HCT116 (cell line): ENCODE data around the gene P2RX6. TPM values are rescaled to one million over a fixed set of nuclear protein-coding genes. Genes with fewer than 3 reads are reported as not detected.

Source experiments
- ATAC-seq: fragments of 200-7000 bp; cut with Tn5 transposase; 2 replicates; pipeline ENCODE4 v1.9.1; 2020; ENCODE audit warnings: mild to moderate bottlenecking, moderate library complexity
- BruUV-seq: library from RNA; stranded (reverse); fragments of 400-500 nt; replicated peaks from 2 replicates; lab custom pipeline; 2021; lab: Mats Ljungman, UMichigan
- CTCF ChIA-PET: fragments of 300-600 bp; sonication (Branson Sonifier 250); formaldehyde crosslinking; loops from one replicate; lab custom pipeline; 2021; ENCODE audit warnings: antibody characterized with exemption; lab: Charles Lee
- POLR2A ChIA-PET: fragments of 300-600, 350-600 bp; sonication (Branson Sonifier 250); formaldehyde crosslinking; loops from one replicate; lab custom pipeline; 2021; ENCODE audit warnings: antibody characterized with exemption; lab: Charles Lee
- RAD21 ChIA-PET, 2 experiments: fragments of 300-600 bp; sonication (Branson Sonifier 250); formaldehyde crosslinking; loops; one replicate each; lab custom pipeline; 2023; ENCODE audit warnings: low total read pairs in 2 of 2; ENCODE audit not compliant: uncharacterized antibody in 2 of 2, unreplicated experiment in 2 of 2, low non-redundant PET in 1 of 2; lab: Charles Lee
- DNase-seq: peaks from one replicate; pipeline ENCODE4 v3.0.0-alpha.2; 2010; ENCODE audit warnings: low read depth, low spot score
- H2AFZ ChIP-seq: fragments of 200-600 bp; shearing (Covaris generic), sonication (generic); 2 replicates; pipeline ENCODE4 v1.6.1; 2017; ENCODE audit warnings: low read depth, mixed run types, mixed read lengths, antibody characterized with exemption, low read length; ENCODE audit not compliant: poor library complexity, severe bottlenecking
- H3K27ac ChIP-seq: 2 replicates; pipeline ENCODE4 v1.5.1; 2012; ENCODE audit warnings: low read depth, low read length
- H3K27me3 ChIP-seq: fragments of 200-600 bp; sonication (generic); 2 replicates; pipeline ENCODE4 v1.6.1; 2016; ENCODE audit warnings: mixed run types, low read length, mixed read lengths; ENCODE audit not compliant: insufficient read depth
- H3K36me3 ChIP-seq, 2 experiments: fragments of 200-500 bp in 1 of 2; fragments of 200-600 bp in 1 of 2; sonication (Bioruptor generic) in 1 of 2; sonication (generic) in 1 of 2; 2 replicates each; pipeline versions ENCODE4 v1.5.1 to v1.6.1; 2014 to 2016; ENCODE audit warnings: low read length in 2 of 2, inconsistent platforms in 1 of 2, mixed read lengths in 1 of 2, mixed run types in 1 of 2; ENCODE audit not compliant: insufficient read depth in 2 of 2, control insufficient read depth in 1 of 2
- H3K4me1 ChIP-seq, 2 experiments: fragments of 200-600 bp in 1 of 2; sonication (generic) in 1 of 2; 2 replicates each; pipeline versions ENCODE4 v1.5.1 to v1.6.1; 2012 to 2017; ENCODE audit warnings: low read length in 2 of 2, inconsistent platforms in 1 of 2, mild to moderate bottlenecking in 1 of 2, mixed read lengths in 1 of 2, mixed run types in 1 of 2, moderate library complexity in 1 of 2; ENCODE audit not compliant: insufficient read depth in 2 of 2, control insufficient read depth in 1 of 2
- H3K4me2 ChIP-seq: fragments of 200-600 bp; sonication (generic); 2 replicates; pipeline ENCODE4 v1.6.1; 2017; ENCODE audit warnings: mixed run types, low read length, mixed read lengths
- H3K4me3 ChIP-seq, 2 experiments: fragments of 200-600 bp in 1 of 2; sonication (generic) in 1 of 2; replicated peaks in 1 of 2; 2 replicates each; pipeline ENCODE4 v1.5.1; 2011 to 2016; ENCODE audit warnings: low read length in 2 of 2, control low read depth in 1 of 2, low read depth in 1 of 2, mild to moderate bottlenecking in 1 of 2, mixed read lengths in 1 of 2, mixed run types in 1 of 2
- H3K79me2 ChIP-seq: fragments of 200-600 bp; sonication (generic); 2 replicates; pipeline ENCODE4 v1.6.1; 2017; ENCODE audit warnings: mild to moderate bottlenecking, mixed run types, low read length, moderate library complexity, mixed read lengths; ENCODE audit not compliant: insufficient read depth
- H3K9ac ChIP-seq: fragments of 200-600 bp; sonication (generic); 2 replicates; pipeline ENCODE4 v1.6.1; 2016; ENCODE audit warnings: low read length, mixed read lengths
- H3K9me2 ChIP-seq: fragments of 200-600 bp; sonication (generic), shearing (Covaris generic); 2 replicates; pipeline ENCODE4 v1.6.1; 2017; ENCODE audit warnings: mixed run types, mild to moderate bottlenecking, moderate library complexity; ENCODE audit not compliant: insufficient read depth
- H3K9me3 ChIP-seq, 2 experiments: fragments of 200-500 bp in 1 of 2; fragments of 200-600 bp in 1 of 2; sonication (Bioruptor generic) in 1 of 2; sonication (generic) in 1 of 2; 2 replicates each; pipeline ENCODE4 v1.6.1; 2014 to 2017; ENCODE audit warnings: low read length in 2 of 2, mixed read lengths in 2 of 2, inconsistent platforms in 1 of 2, low read depth in 1 of 2, mild to moderate bottlenecking in 1 of 2, mixed run types in 1 of 2, moderate library complexity in 1 of 2; ENCODE audit not compliant: control insufficient read depth in 1 of 2, insufficient read depth in 1 of 2
- H4K20me1 ChIP-seq: fragments of 200-600 bp; sonication (generic), shearing (Covaris generic); 2 replicates; pipeline ENCODE4 v1.6.1; 2017; ENCODE audit warnings: mixed run types, mild to moderate bottlenecking, moderate library complexity; ENCODE audit not compliant: insufficient read depth
- CBX3 ChIP-seq: IDR thresholded peaks from 2 replicates; pipeline ENCODE4 v1.6.1; 2012; ENCODE audit warnings: low read depth
- CEBPB ChIP-seq: IDR thresholded peaks from 2 replicates; pipeline ENCODE4 v1.6.1; 2012; ENCODE audit warnings: low read depth
- CTCF ChIP-seq, 3 experiments: fragments of 200-600 bp in 1 of 3; sonication (generic) in 1 of 3; IDR thresholded peaks in 2 of 3; conservative IDR thresholded peaks in 1 of 3; 2 replicates each; pipeline ENCODE4 v1.5.1; 2012 to 2017; ENCODE audit warnings: low read depth in 2 of 3, low read length in 2 of 3, antibody characterized with exemption in 1 of 3, borderline replicate concordance in 1 of 3, control low read depth in 1 of 3, mild to moderate bottlenecking in 1 of 3, mixed read lengths in 1 of 3, mixed run types in 1 of 3, moderate library complexity in 1 of 3; ENCODE audit not compliant: insufficient read depth in 1 of 3
- EGR1 ChIP-seq: IDR thresholded peaks from 2 replicates; pipeline ENCODE4 v1.6.1; 2012; ENCODE audit warnings: low read depth
- ELF1 ChIP-seq: IDR thresholded peaks from 2 replicates; pipeline ENCODE4 v1.6.1; 2012; ENCODE audit warnings: low read depth, borderline replicate concordance
- FOSL1 ChIP-seq: IDR thresholded peaks from 2 replicates; pipeline ENCODE4 v1.6.1; 2012; ENCODE audit warnings: low read depth
- JUND ChIP-seq: IDR thresholded peaks from 2 replicates; pipeline ENCODE4 v1.6.1; 2012
- MAX ChIP-seq: IDR thresholded peaks from 2 replicates; pipeline ENCODE4 v1.6.1; 2012
- RAD21 ChIP-seq: IDR thresholded peaks from 2 replicates; pipeline ENCODE4 v1.6.1; 2012; ENCODE audit warnings: low read depth, mild to moderate bottlenecking
- REST ChIP-seq: IDR thresholded peaks from 2 replicates; pipeline ENCODE4 v1.6.1; 2012; ENCODE audit warnings: low read depth
- SP1 ChIP-seq: IDR thresholded peaks from 2 replicates; pipeline ENCODE4 v1.6.1; 2012; ENCODE audit warnings: low read depth
- SRF ChIP-seq: IDR thresholded peaks from 2 replicates; pipeline ENCODE4 v1.6.1; 2012; ENCODE audit warnings: low read depth
- YY1 ChIP-seq: IDR thresholded peaks from 2 replicates; pipeline ENCODE4 v1.6.1; 2011; ENCODE audit warnings: low read length, low read depth, moderate library complexity, mild to moderate bottlenecking; ENCODE audit not compliant: insufficient replicate concordance; ENCODE audit errors: extremely low read depth
- ZFX ChIP-seq: fragments of 450-650 bp; IDR thresholded peaks from 2 replicates; pipeline ENCODE4 v1.6.1; 2017
- ZNF274 ChIP-seq: fragments of 200-500 bp; sonication (Bioruptor generic); IDR thresholded peaks from 2 replicates; pipeline ENCODE4 v1.6.1; 2014; ENCODE audit warnings: mild to moderate bottlenecking, low read depth, low read length, inconsistent platforms
- intact Hi-C: fragments of 100-400 bp; cut with micrococcal nuclease; formaldehyde crosslinking; loops from 2 replicates; pipeline ENCODE4 v1.10.0; 2022
- total RNA-seq: library from RNA; stranded (reverse); gene quantifications from one replicate; pipeline ENCODE4 v1.2.1, GENCODE V29; 2021; ENCODE audit not compliant: unreplicated experiment

The P2RX6 gene
- total RNA-seq, 1 experiment from 2014 or later = 0.20 TPM

GRCh38 chr22:20989323-20990138, 25.4 kb upstream of the P2RX6 start:
- no peaks in the 10 kb centered on the region for H3K9me3 ChIP-seq
- H3K36me3 ChIP-seq = peaks cover 7 to 15% of the 10 kb centered on the region in 2 experiments; a peak in 2 of 4 replicates
- H3K4me3 ChIP-seq = no peak overlapping the region
- no peak for DNase-seq
- RAD21 ChIA-PET = no interaction called here
- no peaks in the 10 kb centered on the region for H3K9me2 ChIP-seq
- no peak overlapping the region for H3K9ac ChIP-seq
- H3K4me1 ChIP-seq = no peaks in the 10 kb centered on the region
- no peak for ATAC-seq
- H4K20me1 ChIP-seq = no peaks in the 10 kb centered on the region
- BruUV-seq = no TSS peak
- H2AFZ ChIP-seq = no peak overlapping the region
- H3K27ac ChIP-seq = no peak overlapping the region
- CTCF ChIA-PET = no interaction called here
- POLR2A ChIA-PET = no interaction called here
- intact Hi-C loops = no loop called here
- no peak for TF ChIP-seq RAD21
- no peak for TF ChIP-seq ZNF274
- TF ChIP-seq CEBPB = no peak
- TF ChIP-seq YY1 = no peak
- TF ChIP-seq SP1 = no peak
- no peak for TF ChIP-seq CBX3
- TF ChIP-seq JUND = no peak
- TF ChIP-seq MAX = no peak
- TF ChIP-seq CTCF (IDR thresholded peaks at IDR 0.05 in 2 of 3, conservative IDR thresholded peaks at IDR 0.05 in 1 of 3; ENCODE audit: borderline replicate concordance in 1 of 3, insufficient read depth in 1 of 3, low read depth in 2 of 3, low read length in 2 of 3) = no peak
- no peak for TF ChIP-seq ELF1
- TF ChIP-seq SRF = no peak
- no peak for TF ChIP-seq REST
- TF ChIP-seq EGR1 = no peak
- no peak for TF ChIP-seq FOSL1
- no peak for TF ChIP-seq ZFX
- H3K4me2 ChIP-seq = no peak overlapping the region
- H3K27me3 ChIP-seq = no peaks in the 10 kb centered on the region
- H3K79me2 ChIP-seq = no peaks in the 10 kb centered on the region
